Small intestine (tissue), 7 donors: ENCODE measurements around the gene KIF1A. TPM values are rescaled to one million over a fixed set of nuclear protein-coding genes. Genes with fewer than 3 reads are reported as not detected.

Experiments used
- DNase-seq, 2 donors: peaks; one replicate each; pipeline versions ENCODE4 v3.0.0 to v3.0.0-alpha.2; 2013
- FAIRE-seq: peaks from 2 replicates; lab custom pipeline; 2012; peaks lifted over from hg19 to GRCh38; lab: Jason Lieb, UNC
- H3K27ac ChIP-seq, 3 donors: one replicate each; pipeline ENCODE4 v1.5.1; 2013; ENCODE audit warnings: low read length in 2 of 3, mild to moderate bottlenecking in 2 of 3, control low read depth in 1 of 3, inconsistent platforms in 1 of 3, low read depth in 1 of 3, moderate library complexity in 1 of 3
- H3K27me3 ChIP-seq, 3 donors: one replicate each; pipeline ENCODE4 v1.6.1; 2013; ENCODE audit warnings: low read length in 3 of 3, inconsistent platforms in 1 of 3; ENCODE audit not compliant: control insufficient read depth in 3 of 3, insufficient read depth in 3 of 3
- H3K36me3 ChIP-seq, 3 donors: one replicate each; pipeline ENCODE4 v1.6.1; 2013; ENCODE audit warnings: low read length in 3 of 3, inconsistent platforms in 1 of 3, low read depth in 1 of 3, mild to moderate bottlenecking in 1 of 3, moderate library complexity in 1 of 3; ENCODE audit not compliant: control insufficient read depth in 3 of 3, insufficient read depth in 2 of 3
- H3K4me1 ChIP-seq, 3 donors: one replicate each; pipeline ENCODE4 v1.6.1; 2013; ENCODE audit warnings: low read length in 2 of 3, inconsistent platforms in 1 of 3, low read depth in 1 of 3, mild to moderate bottlenecking in 1 of 3, moderate library complexity in 1 of 3; ENCODE audit not compliant: control insufficient read depth in 3 of 3, insufficient read depth in 2 of 3
- H3K4me3 ChIP-seq, 3 donors: one replicate each; pipeline ENCODE4 v1.5.1; 2013; ENCODE audit warnings: low read length in 3 of 3, control low read depth in 1 of 3, inconsistent platforms in 1 of 3, low read depth in 1 of 3, mild to moderate bottlenecking in 1 of 3, moderate library complexity in 1 of 3
- H3K9me3 ChIP-seq, 2 donors: one replicate each; pipeline ENCODE4 v1.6.1; 2013; ENCODE audit warnings: low read depth in 1 of 2, low read length in 1 of 2; ENCODE audit not compliant: control insufficient read depth in 2 of 2, insufficient read depth in 1 of 2
- WGBS, 3 donors: extraction: QIAGEN DNeasy Blood & Tissue Kit; methylation state at CpG; one replicate each; pipeline ENCODE4 v1.1.7; 2013; 5-methylcytosine and 5-hydroxymethylcytosine counted together
- polyA plus RNA-seq, 4 donors: library from polyadenylated mRNA; stranded (reverse) in 3 of 4; unstranded in 1 of 4; fragments of 200-250 nt in 3 of 4; fragments of 120-200 nt in 1 of 4; gene quantifications; one replicate each; pipeline versions ENCODE4 v1.2.1 to v1.2.3, GENCODE V29; 2013
- donor health status: healthy with polysubstance abuse.
- donor health status: control.
- donor health status: control.
- donor health status: Bipolar disorder and iron deficiency.
- donor health status: healthy.

Gene KIF1A
- polyA plus RNA-seq, 4 donors = 0.27 to 7.7 (median 1.9) TPM

DNA sequence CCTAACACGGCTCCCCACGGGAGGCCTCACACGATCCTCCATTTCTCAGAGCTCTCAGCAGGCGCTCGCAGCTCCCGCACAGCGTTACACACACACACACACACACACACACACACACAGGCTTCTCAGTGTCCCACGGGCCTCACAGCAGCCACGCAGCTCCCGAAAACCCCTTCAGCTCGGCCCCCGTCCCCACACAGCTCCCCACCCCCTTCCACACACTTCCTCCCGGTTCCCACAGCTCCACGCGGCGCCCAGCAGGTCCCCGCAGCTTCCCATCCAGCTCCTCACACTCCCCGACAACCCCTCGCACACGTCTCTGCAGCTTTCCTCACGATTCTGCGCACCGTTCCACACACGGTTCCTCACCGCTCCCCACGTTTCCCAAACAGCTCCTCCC, 41.6 kb downstream of the KIF1A start:
- no peaks in the 10 kb centered on the region for H3K4me1 ChIP-seq
- 81 to 85% (median 83%) methylated on average over 25 to 26 of the region's 26 CpGs for WGBS, 3 donors
- DNase-seq = no peak
- no peak for FAIRE-seq
- H3K27ac ChIP-seq = no peak overlapping the region
- H3K4me3 ChIP-seq = no peak overlapping the region
- no peaks in the 10 kb centered on the region for H3K36me3 ChIP-seq
- no peaks in the 10 kb centered on the region for H3K27me3 ChIP-seq
- H3K9me3 ChIP-seq = no peaks in the 10 kb centered on the region

DNA sequence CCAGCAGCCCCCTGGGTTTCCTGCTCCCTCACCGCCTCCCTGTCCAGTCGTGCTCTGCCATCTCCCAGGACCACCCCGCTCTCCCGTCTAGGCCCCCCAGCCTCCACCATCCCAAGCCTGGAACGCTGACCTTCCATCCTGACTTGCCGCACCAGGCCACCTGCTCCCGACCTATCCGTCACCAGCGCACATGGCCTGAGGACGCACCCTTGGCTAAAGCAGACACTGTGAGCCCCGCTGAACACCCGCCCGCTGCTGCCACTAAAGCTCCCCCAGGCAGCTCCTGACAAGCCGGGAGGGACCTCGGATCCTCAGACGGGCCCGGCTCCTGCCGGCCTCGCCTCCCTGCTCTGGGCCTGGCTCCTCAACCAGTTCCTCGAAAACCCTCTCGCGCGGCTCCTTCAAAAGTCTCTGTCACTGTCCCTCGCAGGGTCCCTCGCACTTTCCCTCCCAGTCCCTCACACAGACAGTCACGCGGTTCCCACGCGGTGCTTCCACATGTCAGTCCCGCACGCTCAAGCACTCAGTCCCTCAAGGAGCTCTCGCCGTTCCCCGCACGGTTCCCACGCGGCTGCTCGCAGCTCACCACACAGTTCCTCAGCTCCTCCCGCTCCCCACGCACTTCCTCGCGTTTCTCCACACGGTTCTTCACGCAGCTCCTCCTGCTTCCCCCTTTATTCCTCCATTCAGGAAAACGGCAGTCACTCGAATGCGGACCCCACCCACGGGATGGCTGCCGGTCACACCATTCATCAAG, 42.4 kb downstream of the KIF1A start:
- Histone ChIP-seq H3K36me3 (peaks cover 0 to 2% (median 0%) of the 10 kb centered on the region in 3 donors), H3K27me3 (no peaks in the 10 kb centered on the region), H3K4me3 (no peak overlapping the region), H3K4me1 (no peaks in the 10 kb centered on the region), H3K27ac (no peak overlapping the region), H3K9me3 (no peaks in the 10 kb centered on the region)
- 88% methylated on average over 48 to 49 of the region's 49 CpGs for WGBS, 3 donors
- no peak for DNase-seq
- FAIRE-seq = no peak

DNA sequence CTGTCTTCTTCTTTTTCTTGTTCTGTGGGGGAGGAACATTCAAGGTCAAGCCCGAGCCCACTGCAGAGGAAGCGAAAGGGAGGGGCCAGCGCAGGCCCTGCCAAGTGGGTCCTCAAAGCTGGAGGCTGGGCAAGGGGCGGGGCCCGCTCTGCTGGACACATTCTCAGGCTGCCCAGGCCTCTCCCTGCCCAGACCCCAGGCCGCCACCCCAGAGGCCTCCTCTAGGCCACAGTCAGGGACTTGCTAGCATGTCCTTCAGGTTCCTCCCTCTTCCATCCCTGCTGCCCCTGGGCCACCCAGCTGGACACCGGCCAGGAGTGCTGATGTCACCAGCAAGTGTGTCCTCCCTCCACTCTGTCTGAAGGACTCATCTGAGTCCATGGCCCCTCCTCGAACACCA, 44.1 kb downstream of the KIF1A start:
- Histone ChIP-seq H3K27me3 (no peaks in the 10 kb centered on the region), H3K4me3 (no peak overlapping the region), H3K9me3 (no peaks in the 10 kb centered on the region), H3K27ac (no peak overlapping the region), H3K4me1 (no peaks in the 10 kb centered on the region), H3K36me3 (peaks cover 0 to 2% (median 0%) of the 10 kb centered on the region in 3 donors)
- 69 to 76% (median 72%) methylated on average over 7 to 8 of the region's 8 CpGs for WGBS, 3 donors
- DNase-seq (no peak), FAIRE-seq (no peak)

DNA sequence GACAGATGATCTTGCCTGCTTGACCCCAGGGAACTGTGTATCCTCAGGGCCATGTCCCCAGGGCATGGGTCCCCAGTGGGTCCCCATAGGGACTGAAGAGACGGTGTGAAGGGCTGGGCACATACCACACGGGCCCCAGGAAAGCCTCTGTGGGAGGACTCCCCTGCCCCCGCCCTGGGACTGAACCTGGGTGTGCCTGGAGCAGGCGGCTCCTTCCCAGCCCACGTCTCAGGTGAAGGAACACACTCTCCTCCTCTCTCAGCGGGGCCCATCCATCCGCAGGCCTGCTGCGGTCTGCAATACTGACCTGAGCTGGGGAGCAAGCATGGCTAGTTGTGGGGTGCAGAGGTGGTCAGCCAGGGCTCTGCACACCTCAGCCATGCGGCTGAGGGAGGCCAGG, 45.2 kb downstream of the KIF1A start:
- WGBS, 3 donors = 66 to 82% (median 69%) methylated on average over 8 to 9 of the region's 9 CpGs
- Histone ChIP-seq H3K27ac (no peak overlapping the region), H3K4me1 (no peaks in the 10 kb centered on the region), H3K4me3 (no peak overlapping the region), H3K36me3 (peaks cover 0 to 2% (median 0%) of the 10 kb centered on the region in 3 donors), H3K9me3 (no peaks in the 10 kb centered on the region), H3K27me3 (no peaks in the 10 kb centered on the region)
- FAIRE-seq = no peak
- no peak for DNase-seq

- 75 to 93% (median 89%) methylated on average over 7 of the region's 7 CpGs for WGBS, 3 donors
- no peak for FAIRE-seq
- H3K27me3 ChIP-seq = no peaks in the 10 kb centered on the region
Observed at GRCh38 chr2:240769096-240769495, 50.9 kb downstream of the KIF1A start.

DNA sequence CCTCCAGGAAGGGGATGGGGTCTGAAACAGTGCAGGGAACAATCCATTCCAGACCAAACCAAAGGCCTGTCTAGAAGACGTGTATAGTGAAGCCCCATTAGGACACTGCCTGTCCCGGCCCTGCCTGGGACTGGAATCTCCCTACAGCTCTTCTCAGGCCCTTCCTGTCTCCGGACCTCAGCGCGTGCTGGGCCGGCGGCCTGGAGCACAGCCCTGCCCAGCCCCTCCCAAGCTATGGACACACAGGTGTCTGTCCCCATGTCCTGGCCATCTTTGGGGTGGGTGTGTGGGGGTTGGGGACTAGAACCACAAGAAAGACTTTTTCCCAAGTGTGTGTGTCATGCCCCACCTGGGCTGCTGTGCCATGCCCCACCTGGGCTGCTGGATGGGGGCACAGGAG, 51.8 kb downstream of the KIF1A start:
- Histone ChIP-seq H3K36me3 (peaks cover 0 to 2% (median 0%) of the 10 kb centered on the region in 3 donors), H3K4me3 (no peak overlapping the region), H3K27me3 (no peaks in the 10 kb centered on the region), H3K9me3 (no peaks in the 10 kb centered on the region), H3K27ac (no peak overlapping the region), H3K4me1 (no peaks in the 10 kb centered on the region)
- WGBS, 3 donors = 82 to 86% (median 84%) methylated on average over 7 of the region's 7 CpGs
- DNase-seq (no peak), FAIRE-seq (no peak)

More at GRCh38 chr2:240769096-240769495, 50.9 kb downstream of the KIF1A start:
- Histone ChIP-seq H3K4me1 (no peaks in the 10 kb centered on the region), H3K4me3 (no peak overlapping the region), H3K9me3 (no peaks in the 10 kb centered on the region), H3K36me3 (peaks cover 0 to 2% (median 0%) of the 10 kb centered on the region in 3 donors), H3K27ac (no peak overlapping the region)
- DNase-seq = no peak

- DNase-seq (no peak), FAIRE-seq (no peak)
- no peaks in the 10 kb centered on the region for H3K27me3 ChIP-seq
- H3K9me3 ChIP-seq = no peaks in the 10 kb centered on the region
- H3K36me3 ChIP-seq = no peaks in the 10 kb centered on the region
- 88 to 97% (median 93%) methylated on average over 3 to 5 of the region's 5 CpGs for WGBS, 3 donors
- no peak overlapping the region for H3K27ac ChIP-seq
- H3K4me3 ChIP-seq = no peak overlapping the region
- no peaks in the 10 kb centered on the region for H3K4me1 ChIP-seq
Observed at GRCh38 chr2:240767341-240767740, 52.7 kb downstream of the KIF1A start.

- FAIRE-seq (no peak), DNase-seq (no peak)
- whole genome bisulfite sequencing, 3 donors = 83 to 85% (median 84%) methylated on average over 7 of the region's 7 CpGs
- Histone ChIP-seq H3K9me3 (no peaks in the 10 kb centered on the region), H3K36me3 (no peaks in the 10 kb centered on the region), H3K4me3 (no peak overlapping the region), H3K27ac (no peak overlapping the region), H3K4me1 (no peaks in the 10 kb centered on the region), H3K27me3 (no peaks in the 10 kb centered on the region)
Observed at GRCh38 chr2:240766072-240766471, 53.9 kb downstream of the KIF1A start.

- Histone ChIP-seq H3K27ac (no peak overlapping the region), H3K9me3 (no peaks in the 10 kb centered on the region), H3K4me1 (no peaks in the 10 kb centered on the region), H3K27me3 (no peaks in the 10 kb centered on the region), H3K36me3 (no peaks in the 10 kb centered on the region), H3K4me3 (no peak overlapping the region)
- DNase-seq = no peak
- WGBS, 3 donors = 61 to 74% (median 69%) methylated on average over 7 of the region's 7 CpGs
- no peak for FAIRE-seq
Observed at GRCh38 chr2:240765007-240765406, 55.0 kb downstream of the KIF1A start.
